ENCODE measurements around the gene TKT. TPM values are rescaled to one million over a fixed set of nuclear protein-coding genes. Genes with fewer than 3 reads are reported as not detected.

The TKT gene
- total RNA-seq, 1 experiment from 2014 or later: 339 TPM

DNA sequence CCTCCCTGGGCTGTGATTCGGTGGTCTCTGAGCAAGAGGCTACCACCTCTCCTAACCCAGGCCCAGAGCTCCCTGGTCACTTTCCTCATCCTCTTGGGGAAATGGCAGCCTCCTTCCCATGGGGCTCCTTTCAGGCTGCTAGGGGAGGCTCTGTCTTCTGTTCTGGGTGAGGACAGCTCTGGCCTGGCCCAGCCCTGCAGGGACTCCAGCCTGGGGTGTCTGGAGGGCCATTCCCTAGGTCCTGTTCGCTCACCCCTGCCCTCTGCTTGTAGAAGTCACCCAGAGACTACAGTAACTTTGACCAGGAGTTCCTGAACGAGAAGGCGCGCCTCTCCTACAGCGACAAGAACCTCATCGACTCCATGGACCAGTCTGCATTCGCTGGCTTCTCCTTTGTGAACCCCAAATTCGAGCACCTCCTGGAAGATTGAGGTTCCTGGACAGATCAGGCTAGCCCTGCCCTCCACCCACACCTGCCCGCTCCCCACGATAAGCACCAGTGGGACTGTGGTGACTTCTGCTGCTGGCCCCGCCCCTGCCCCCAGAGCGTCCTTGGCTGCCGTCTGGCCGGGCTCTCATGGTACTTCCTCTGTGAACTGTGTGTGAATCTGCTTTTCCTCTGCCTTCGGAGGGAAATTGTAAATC lies 63.9 kb downstream of the TKT start:
- Histone ChIP-seq H3K4me1 (no peaks in the 10 kb centered on the region), H3K9me3 (no peaks in the 10 kb centered on the region), H3K36me3 (ENCODE audit: control insufficient read depth, insufficient read depth, low read length) (peaks cover 4% of the 10 kb centered on the region), H3K27me3 (replicated peaks; ENCODE audit: control insufficient read depth, insufficient read depth, low read length) (no peaks in the 10 kb centered on the region), H3K4me3 (ENCODE audit: low read depth, low read length) (no peak overlapping the region)
- Mint-ChIP-seq H3K36me3 (ENCODE audit: insufficient read depth, unreplicated experiment) (peaks cover 6% of the 10 kb centered on the region), H3K27me3 (ENCODE audit: insufficient read depth, unreplicated experiment) (no peaks in the 10 kb centered on the region), H3K9me3 (ENCODE audit: unreplicated experiment) (no peaks in the 10 kb centered on the region), H3K27ac (ENCODE audit: unreplicated experiment) (no peak overlapping the region), H3K4me1 (ENCODE audit: low read depth, unreplicated experiment) (no peaks in the 10 kb centered on the region), H3K4me3 (ENCODE audit: unreplicated experiment) (no peak overlapping the region)
- no peak for TF ChIP-seq CTCF (IDR thresholded peaks at IDR 0.05; ENCODE audit: insufficient read depth in 1 of 2, low read depth in 1 of 2, low read length in 1 of 2, severe bottlenecking in 1 of 2, unreplicated experiment in 1 of 2)
- no peak for DNase-seq
- CTCF ChIA-PET: no interaction called here
- BruUV-seq (replicated peaks): no TSS peak
- POLR2A ChIA-PET: no interaction called here
- intact Hi-C loops (cut with micrococcal nuclease; ENCODE audit: unreplicated experiment): no loop called here

GRCh38 chr3:53190659-53191058 lies 65.2 kb downstream of the TKT start:
- ChIA-PET POLR2A (no interaction called here), CTCF (no interaction called here)
- no peaks in the 10 kb centered on the region for H3K27me3 ChIP-seq (replicated peaks; ENCODE audit: control insufficient read depth, insufficient read depth, low read length)
- no peak overlapping the region for H3K4me3 Mint-ChIP-seq (ENCODE audit: unreplicated experiment)
- H3K27me3 Mint-ChIP-seq (ENCODE audit: insufficient read depth, unreplicated experiment): no peaks in the 10 kb centered on the region
- H3K4me1 ChIP-seq: no peaks in the 10 kb centered on the region
- intact Hi-C loops (cut with micrococcal nuclease; ENCODE audit: unreplicated experiment): no loop called here
- H3K4me3 ChIP-seq (ENCODE audit: low read depth, low read length): no peak overlapping the region
- DNase-seq: no peak
- H3K9me3 Mint-ChIP-seq (ENCODE audit: unreplicated experiment): no peaks in the 10 kb centered on the region
- peaks cover 4% of the 10 kb centered on the region for H3K36me3 ChIP-seq (ENCODE audit: control insufficient read depth, insufficient read depth, low read length)
- H3K9me3 ChIP-seq: no peaks in the 10 kb centered on the region
- no TSS peak for BruUV-seq (replicated peaks)
- no peak overlapping the region for H3K27ac Mint-ChIP-seq (ENCODE audit: unreplicated experiment)
- H3K4me1 Mint-ChIP-seq (ENCODE audit: low read depth, unreplicated experiment): no peaks in the 10 kb centered on the region
- no peak for TF ChIP-seq CTCF (IDR thresholded peaks at IDR 0.05; ENCODE audit: insufficient read depth in 1 of 2, low read depth in 1 of 2, low read length in 1 of 2, severe bottlenecking in 1 of 2, unreplicated experiment in 1 of 2)
- H3K36me3 Mint-ChIP-seq (ENCODE audit: insufficient read depth, unreplicated experiment): peaks cover 13% of the 10 kb centered on the region

- Mint-ChIP-seq H3K27me3 (ENCODE audit: insufficient read depth, unreplicated experiment) (no peaks in the 10 kb centered on the region), H3K4me1 (ENCODE audit: low read depth, unreplicated experiment) (no peaks in the 10 kb centered on the region), H3K9me3 (ENCODE audit: unreplicated experiment) (no peaks in the 10 kb centered on the region), H3K4me3 (ENCODE audit: unreplicated experiment) (no peak overlapping the region), H3K27ac (ENCODE audit: unreplicated experiment) (no peak overlapping the region), H3K36me3 (ENCODE audit: insufficient read depth, unreplicated experiment) (peaks cover 21% of the 10 kb centered on the region)
- H3K4me3 ChIP-seq (ENCODE audit: low read depth, low read length): no peak overlapping the region
- no TSS peak for BruUV-seq (replicated peaks)
- no peak for DNase-seq
- H3K4me1 ChIP-seq: no peaks in the 10 kb centered on the region
- TF ChIP-seq CTCF (IDR thresholded peaks at IDR 0.05; ENCODE audit: insufficient read depth in 1 of 2, low read depth in 1 of 2, low read length in 1 of 2, severe bottlenecking in 1 of 2, unreplicated experiment in 1 of 2): no peak
- peaks cover 4% of the 10 kb centered on the region for H3K36me3 ChIP-seq (ENCODE audit: control insufficient read depth, insufficient read depth, low read length)
- no peaks in the 10 kb centered on the region for H3K27me3 ChIP-seq (replicated peaks; ENCODE audit: control insufficient read depth, insufficient read depth, low read length)
- CTCF ChIA-PET: interaction anchor here (1.0 to 1.4 kb wide), 3 partner anchors 29 to 74 kb away, joined by 3 to 4 read pairs (median 3); partner anchors contain the start of gene PRKCD
- intact Hi-C loops (cut with micrococcal nuclease; ENCODE audit: unreplicated experiment): no loop called here
- no peaks in the 10 kb centered on the region for H3K9me3 ChIP-seq
- POLR2A ChIA-PET: no interaction called here
These were observed 66.5 kb downstream of the TKT start for GRCh38 chr3:53189276-53189675.

All from Caco-2 (cell line).